Measurements from ENCODE around the gene HOXC6. TPM values are rescaled to one million over a fixed set of nuclear protein-coding genes. Genes with fewer than 3 reads are reported as not detected.
A peak's percentile ranks its signal among the peaks of the same experiment; 100 is the strongest.

HOXC6 gene
- total RNA-seq, 1 experiment from 2014 or later = not detected

- H3K4me1 ChIP-seq (ENCODE audit: low read length) = peaks cover 19% of the 10 kb centered on the region
- peak overlapping the region; percentile 12; the same call in 1 of the 2 replicates for H3K4me3 ChIP-seq (ENCODE audit: low read length)
- DNase-seq = no peak
- H3K79me2 ChIP-seq (ENCODE audit: low read length) = no peaks in the 10 kb centered on the region
- H4K20me1 ChIP-seq (ENCODE audit: insufficient read depth, low read depth, low read length) = no peaks in the 10 kb centered on the region
- H3K9me3 ChIP-seq (ENCODE audit: low read length) = no peaks in the 10 kb centered on the region
- H3K9ac ChIP-seq (ENCODE audit: low read length) = no peak overlapping the region
- no peaks in the 10 kb centered on the region for H3K36me3 ChIP-seq (ENCODE audit: insufficient read depth, low read length)
- H3K4me2 ChIP-seq (ENCODE audit: low read depth, low read length, poor library complexity, severe bottlenecking) = peak overlapping the region; percentile 51
- H3K9me2 ChIP-seq (replicated peaks; ENCODE audit: insufficient read depth, low read length) = no peaks in the 10 kb centered on the region
- no peak overlapping the region for H3K27ac ChIP-seq (ENCODE audit: low read length)
- H3K27me3 ChIP-seq (ENCODE audit: low read length) = no peaks in the 10 kb centered on the region
- H2AFZ ChIP-seq (ENCODE audit: low read length) = no peak overlapping the region
These were observed 39.6 kb upstream of the HOXC6 start for GRCh38 chr12:53988541-53989226.

GRCh38 chr12:53989227-53990113 lies 38.8 kb upstream of the HOXC6 start:
- H3K4me1 ChIP-seq (ENCODE audit: low read length) = peaks cover 19% of the 10 kb centered on the region
- H3K36me3 ChIP-seq (ENCODE audit: insufficient read depth, low read length) = no peaks in the 10 kb centered on the region
- no peaks in the 10 kb centered on the region for H3K9me3 ChIP-seq (ENCODE audit: low read length)
- peak overlapping the region; percentile 51 for H3K4me2 ChIP-seq (ENCODE audit: low read depth, low read length, poor library complexity, severe bottlenecking)
- H3K4me3 ChIP-seq (ENCODE audit: low read length) = peak overlapping the region; percentile 12; the same call in 1 of the 2 replicates
- no peaks in the 10 kb centered on the region for H4K20me1 ChIP-seq (ENCODE audit: insufficient read depth, low read depth, low read length)
- no peaks in the 10 kb centered on the region for H3K79me2 ChIP-seq (ENCODE audit: low read length)
- peak overlapping the region; percentile 31 for H3K9ac ChIP-seq (ENCODE audit: low read length)
- H2AFZ ChIP-seq (ENCODE audit: low read length) = no peak overlapping the region; the same call in 1 of the 2 replicates
- peak; percentile 82 for DNase-seq
- no peak overlapping the region for H3K27ac ChIP-seq (ENCODE audit: low read length)
- no peaks in the 10 kb centered on the region for H3K9me2 ChIP-seq (replicated peaks; ENCODE audit: insufficient read depth, low read length)
- no peaks in the 10 kb centered on the region for H3K27me3 ChIP-seq (ENCODE audit: low read length)

- Histone ChIP-seq H3K27me3 (ENCODE audit: low read length) (no peaks in the 10 kb centered on the region), H4K20me1 (ENCODE audit: insufficient read depth, low read depth, low read length) (no peaks in the 10 kb centered on the region), H3K9ac (ENCODE audit: low read length) (no peak overlapping the region), H3K4me1 (ENCODE audit: low read length) (peaks cover 21% of the 10 kb centered on the region), H3K36me3 (ENCODE audit: insufficient read depth, low read length) (no peaks in the 10 kb centered on the region), H3K79me2 (ENCODE audit: low read length) (no peaks in the 10 kb centered on the region), H3K9me2 (replicated peaks; ENCODE audit: insufficient read depth, low read length) (no peaks in the 10 kb centered on the region), H3K4me2 (ENCODE audit: low read depth, low read length, poor library complexity, severe bottlenecking) (no peak overlapping the region), H3K4me3 (ENCODE audit: low read length) (no peak overlapping the region), H3K27ac (ENCODE audit: low read length) (no peak overlapping the region), H3K9me3 (ENCODE audit: low read length) (no peaks in the 10 kb centered on the region), H2AFZ (ENCODE audit: low read length) (no peak overlapping the region)
- no peak for DNase-seq
These were observed 37.7 kb upstream of the HOXC6 start for GRCh38 chr12:53990311-53991076.

- Histone ChIP-seq H3K9ac (ENCODE audit: low read length) (no peak overlapping the region), H3K27ac (ENCODE audit: low read length) (no peak overlapping the region), H3K36me3 (ENCODE audit: insufficient read depth, low read length) (no peaks in the 10 kb centered on the region), H3K79me2 (ENCODE audit: low read length) (no peaks in the 10 kb centered on the region), H4K20me1 (ENCODE audit: insufficient read depth, low read depth, low read length) (no peaks in the 10 kb centered on the region), H3K4me3 (ENCODE audit: low read length) (no peak overlapping the region), H3K4me2 (ENCODE audit: low read depth, low read length, poor library complexity, severe bottlenecking) (no peak overlapping the region), H3K27me3 (ENCODE audit: low read length) (no peaks in the 10 kb centered on the region), H2AFZ (ENCODE audit: low read length) (no peak overlapping the region), H3K9me2 (replicated peaks; ENCODE audit: insufficient read depth, low read length) (no peaks in the 10 kb centered on the region), H3K9me3 (ENCODE audit: low read length) (no peaks in the 10 kb centered on the region), H3K4me1 (ENCODE audit: low read length) (peaks cover 27% of the 10 kb centered on the region)
- no peak for DNase-seq
These were observed 37.2 kb upstream of the HOXC6 start for GRCh38 chr12:53991077-53991460.

- H3K9ac ChIP-seq (ENCODE audit: low read length) = no peak overlapping the region
- H2AFZ ChIP-seq (ENCODE audit: low read length) = no peak overlapping the region
- H3K27me3 ChIP-seq (ENCODE audit: low read length) = no peaks in the 10 kb centered on the region
- no peaks in the 10 kb centered on the region for H3K36me3 ChIP-seq (ENCODE audit: insufficient read depth, low read length)
- no peaks in the 10 kb centered on the region for H4K20me1 ChIP-seq (ENCODE audit: insufficient read depth, low read depth, low read length)
- no peak overlapping the region for H3K4me3 ChIP-seq (ENCODE audit: low read length)
- no peaks in the 10 kb centered on the region for H3K79me2 ChIP-seq (ENCODE audit: low read length)
- no peak overlapping the region for H3K4me2 ChIP-seq (ENCODE audit: low read depth, low read length, poor library complexity, severe bottlenecking)
- H3K27ac ChIP-seq (ENCODE audit: low read length) = no peak overlapping the region
- no peaks in the 10 kb centered on the region for H3K9me3 ChIP-seq (ENCODE audit: low read length)
- no peak for DNase-seq
- peaks cover 29% of the 10 kb centered on the region for H3K4me1 ChIP-seq (ENCODE audit: low read length)
- no peaks in the 10 kb centered on the region for H3K9me2 ChIP-seq (replicated peaks; ENCODE audit: insufficient read depth, low read length)
These were observed 35.8 kb upstream of the HOXC6 start for GRCh38 chr12:53992377-53992889.

- no peak overlapping the region for H3K27ac ChIP-seq (ENCODE audit: low read length)
- no peak overlapping the region for H3K4me3 ChIP-seq (ENCODE audit: low read length)
- no peak overlapping the region for H3K9ac ChIP-seq (ENCODE audit: low read length)
- H4K20me1 ChIP-seq (ENCODE audit: insufficient read depth, low read depth, low read length) = no peaks in the 10 kb centered on the region
- peaks cover 28% of the 10 kb centered on the region for H3K4me1 ChIP-seq (ENCODE audit: low read length)
- no peak overlapping the region for H3K4me2 ChIP-seq (ENCODE audit: low read depth, low read length, poor library complexity, severe bottlenecking)
- no peaks in the 10 kb centered on the region for H3K27me3 ChIP-seq (ENCODE audit: low read length)
- no peak for DNase-seq
- no peaks in the 10 kb centered on the region for H3K9me3 ChIP-seq (ENCODE audit: low read length)
- no peaks in the 10 kb centered on the region for H3K79me2 ChIP-seq (ENCODE audit: low read length)
- no peaks in the 10 kb centered on the region for H3K36me3 ChIP-seq (ENCODE audit: insufficient read depth, low read length)
- no peak overlapping the region for H2AFZ ChIP-seq (ENCODE audit: low read length)
- no peaks in the 10 kb centered on the region for H3K9me2 ChIP-seq (replicated peaks; ENCODE audit: insufficient read depth, low read length)
These were observed 34.9 kb upstream of the HOXC6 start for GRCh38 chr12:53993162-53994008.

- Histone ChIP-seq H3K9me3 (ENCODE audit: low read length) (no peaks in the 10 kb centered on the region), H3K9ac (ENCODE audit: low read length) (no peak overlapping the region), H3K79me2 (ENCODE audit: low read length) (no peaks in the 10 kb centered on the region), H3K4me2 (ENCODE audit: low read depth, low read length, poor library complexity, severe bottlenecking) (no peak overlapping the region), H2AFZ (ENCODE audit: low read length) (no peak overlapping the region), H3K4me3 (ENCODE audit: low read length) (no peak overlapping the region), H3K4me1 (ENCODE audit: low read length) (peaks cover 22% of the 10 kb centered on the region), H3K36me3 (ENCODE audit: insufficient read depth, low read length) (no peaks in the 10 kb centered on the region), H3K27ac (ENCODE audit: low read length) (no peak overlapping the region), H3K9me2 (replicated peaks; ENCODE audit: insufficient read depth, low read length) (no peaks in the 10 kb centered on the region), H3K27me3 (ENCODE audit: low read length) (no peaks in the 10 kb centered on the region), H4K20me1 (ENCODE audit: insufficient read depth, low read depth, low read length) (no peaks in the 10 kb centered on the region)
- no peak for DNase-seq
These were observed 34.3 kb upstream of the HOXC6 start for GRCh38 chr12:53994009-53994263.

Data from Karpas-422 (cell line).